Measurements from ENCODE around the gene FBP2. TPM values are rescaled to one million over a fixed set of nuclear protein-coding genes. Genes with fewer than 3 reads are reported as not detected.

Gene FBP2
- total and polyA plus RNA-seq, 2 donors (not counting 1 experiment from before 2014, with no cell fraction given) = not detected

- no peaks in the 10 kb centered on the region for H3K9me3 ChIP-seq (ENCODE audit: control insufficient read depth, insufficient read depth, low read depth, low read length)
- DNase-seq (ENCODE audit: low read depth in 2 of 2) = no peak
- H3K9ac ChIP-seq (ENCODE audit: insufficient read depth, low read length) = no peak overlapping the region
- no peak overlapping the region for H3K4me3 ChIP-seq (replicated peaks in 1 of 4; ENCODE audit: control extremely low read depth in 1 of 4, insufficient read depth in 1 of 4, low read depth in 3 of 4, low read length in 4 of 4)
- TF ChIP-seq EZH2 (IDR thresholded peaks at IDR 0.05; ENCODE audit: low read length, missing control alignments) = no peak
- no peak for TF ChIP-seq CTCF (conservative IDR thresholded peaks at IDR 0.05 in 1 of 2, IDR thresholded peaks at IDR 0.05 in 1 of 2; ENCODE audit: low read depth in 1 of 2, low read length in 2 of 2)
- H3K36me3 ChIP-seq (ENCODE audit: control insufficient read depth, insufficient read depth, low read length) = no peaks in the 10 kb centered on the region
- H3K27me3 ChIP-seq (ENCODE audit: control insufficient read depth, insufficient read depth, low read length) = peaks cover 9% of the 10 kb centered on the region
- H3K4me1 ChIP-seq (ENCODE audit: control insufficient read depth, extremely low read depth, insufficient read depth, low read length) = no peaks in the 10 kb centered on the region
- no peak overlapping the region for H3K27ac ChIP-seq (ENCODE audit: insufficient read depth, low read length)
- H3K4me2 ChIP-seq (ENCODE audit: extremely low read depth, insufficient read depth, low read length) = no peak overlapping the region
- no peaks in the 10 kb centered on the region for H4K20me1 ChIP-seq (ENCODE audit: control insufficient read depth, extremely low read depth, insufficient read depth, low read length)
- H2AFZ ChIP-seq (ENCODE audit: low read length) = no peak overlapping the region
- no peaks in the 10 kb centered on the region for H3K79me2 ChIP-seq (ENCODE audit: control insufficient read depth, insufficient read depth, low read length)
Measured at GRCh38 chr9:94630281-94630680, 36.7 kb upstream of the FBP2 start.

GRCh38 chr9:94627287-94627686, 33.7 kb upstream of the FBP2 start:
- Histone ChIP-seq H3K27ac (ENCODE audit: insufficient read depth, low read length) (no peak overlapping the region), H3K36me3 (ENCODE audit: control insufficient read depth, insufficient read depth, low read length) (no peaks in the 10 kb centered on the region), H3K4me3 (replicated peaks in 1 of 4; ENCODE audit: control extremely low read depth in 1 of 4, insufficient read depth in 1 of 4, low read depth in 3 of 4, low read length in 4 of 4) (no peak overlapping the region), H4K20me1 (ENCODE audit: control insufficient read depth, extremely low read depth, insufficient read depth, low read length) (no peaks in the 10 kb centered on the region), H3K4me1 (ENCODE audit: control insufficient read depth, extremely low read depth, insufficient read depth, low read length) (no peaks in the 10 kb centered on the region), H3K9ac (ENCODE audit: insufficient read depth, low read length) (no peak overlapping the region), H2AFZ (ENCODE audit: low read length) (no peak overlapping the region), H3K27me3 (ENCODE audit: control insufficient read depth, insufficient read depth, low read length) (peaks cover 9% of the 10 kb centered on the region), H3K4me2 (ENCODE audit: extremely low read depth, insufficient read depth, low read length) (no peak overlapping the region), H3K9me3 (ENCODE audit: control insufficient read depth, insufficient read depth, low read depth, low read length) (no peaks in the 10 kb centered on the region), H3K79me2 (ENCODE audit: control insufficient read depth, insufficient read depth, low read length) (no peaks in the 10 kb centered on the region)
- TF ChIP-seq EZH2 (IDR thresholded peaks at IDR 0.05; ENCODE audit: low read length, missing control alignments) = no peak
- no peak for TF ChIP-seq CTCF (conservative IDR thresholded peaks at IDR 0.05 in 1 of 2, IDR thresholded peaks at IDR 0.05 in 1 of 2; ENCODE audit: low read depth in 1 of 2, low read length in 2 of 2)
- DNase-seq (ENCODE audit: low read depth in 2 of 2) = no peak

DNA sequence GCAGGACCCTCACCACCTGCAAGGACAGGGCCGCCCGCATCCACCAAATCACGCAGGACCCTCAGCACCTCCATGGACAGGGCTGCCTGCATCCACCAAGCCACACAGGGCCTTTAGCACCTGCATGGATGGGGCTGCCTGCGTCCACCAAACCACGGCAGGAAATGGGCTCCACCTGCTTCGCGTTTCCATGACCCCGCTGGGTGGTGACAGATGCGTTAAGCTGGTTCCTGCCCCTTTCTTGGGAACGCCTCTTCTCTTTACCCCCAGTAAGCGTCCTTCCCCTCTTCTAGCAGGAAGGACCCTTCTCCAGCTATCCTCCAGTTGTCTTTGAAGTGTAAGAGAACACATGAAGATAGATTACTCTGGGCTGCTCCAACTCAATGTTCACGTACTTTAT, 32.2 kb upstream of the FBP2 start:
- no peak for DNase-seq (ENCODE audit: low read depth in 2 of 2)
- Histone ChIP-seq H3K9me3 (ENCODE audit: control insufficient read depth, insufficient read depth, low read depth, low read length) (no peaks in the 10 kb centered on the region), H3K4me3 (replicated peaks in 1 of 4; ENCODE audit: control extremely low read depth in 1 of 4, insufficient read depth in 1 of 4, low read depth in 3 of 4, low read length in 4 of 4) (no peak overlapping the region), H3K4me2 (ENCODE audit: extremely low read depth, insufficient read depth, low read length) (no peak overlapping the region), H4K20me1 (ENCODE audit: control insufficient read depth, extremely low read depth, insufficient read depth, low read length) (no peaks in the 10 kb centered on the region), H3K27ac (ENCODE audit: insufficient read depth, low read length) (no peak overlapping the region), H3K36me3 (ENCODE audit: control insufficient read depth, insufficient read depth, low read length) (no peaks in the 10 kb centered on the region), H3K9ac (ENCODE audit: insufficient read depth, low read length) (no peak overlapping the region), H3K27me3 (ENCODE audit: control insufficient read depth, insufficient read depth, low read length) (peaks cover 3% of the 10 kb centered on the region), H2AFZ (ENCODE audit: low read length) (no peak overlapping the region), H3K4me1 (ENCODE audit: control insufficient read depth, extremely low read depth, insufficient read depth, low read length) (no peaks in the 10 kb centered on the region), H3K79me2 (ENCODE audit: control insufficient read depth, insufficient read depth, low read length) (no peaks in the 10 kb centered on the region)
- no peak for TF ChIP-seq CTCF (conservative IDR thresholded peaks at IDR 0.05 in 1 of 2, IDR thresholded peaks at IDR 0.05 in 1 of 2; ENCODE audit: low read depth in 1 of 2, low read length in 2 of 2)
- TF ChIP-seq EZH2 (IDR thresholded peaks at IDR 0.05; ENCODE audit: low read length, missing control alignments) = no peak
